NCI-H510A (cell line): ENCODE results near the gene PIP4K2B.
"Not testable (repeated sequence)": the region's sequence is repeated elsewhere in the genome, so short reads cannot be mapped to it uniquely, and the experiment has no call there.

Experiments
- DNase-seq: peaks from one replicate; lab custom pipeline; 2025; lab: John Stamatoyannopoulos, UW

PIP4K2B gene

DNA sequence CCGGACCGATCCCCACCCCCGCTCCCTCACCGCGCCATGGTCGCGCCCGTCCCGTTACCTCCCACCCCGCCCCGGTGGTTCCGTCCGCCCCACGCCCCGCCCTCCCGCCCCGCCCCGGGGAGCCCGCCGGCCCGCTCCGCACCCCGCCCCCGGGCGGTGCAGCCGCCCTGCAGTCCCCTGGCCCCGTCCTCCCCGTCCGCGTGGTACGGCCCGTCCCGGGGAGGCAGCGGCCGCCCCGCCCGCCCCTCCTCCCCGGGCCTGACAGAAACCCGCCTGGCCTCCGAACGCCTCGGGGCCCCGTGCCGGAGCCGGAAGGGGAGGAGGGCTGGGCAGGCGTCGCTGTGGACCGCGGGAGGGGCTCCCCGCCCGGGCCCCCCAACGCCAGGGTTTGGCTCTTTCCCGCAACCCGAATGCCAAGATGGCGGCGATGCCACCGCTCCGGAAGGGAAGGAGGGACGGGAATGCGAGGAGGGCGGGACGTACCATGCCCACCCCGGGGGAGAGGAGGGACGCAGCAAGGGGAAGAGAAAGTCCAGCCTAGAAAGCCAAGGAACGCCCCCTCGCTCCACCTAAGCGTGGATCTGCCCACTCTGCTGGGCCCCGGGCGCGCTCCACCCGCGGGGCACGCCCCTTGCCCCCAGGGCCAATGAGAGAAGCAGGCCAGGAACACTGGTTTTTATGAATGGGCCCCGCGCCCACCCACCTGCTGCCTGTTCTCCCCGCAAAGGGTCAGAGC is at the start of gene PIP4K2B:
TSS of gene PIP4K2B (minus strand) at position 56 of the 736 bp plus-strand sequence. CDS start 132 bp downstream, outside the sequence.
- DNase-seq, result peak; percentile 97

- no peak for DNase-seq
These were observed 49.2 kb upstream of the PIP4K2B start for GRCh38 chr17:38848557-38848891.

- no peak for DNase-seq
These were observed 45.0 kb upstream of the PIP4K2B start for GRCh38 chr17:38844261-38844757.

GRCh38 chr17:38825762-38826247 is 26.4 kb upstream of the PIP4K2B start:
- no peak for DNase-seq

DNA sequence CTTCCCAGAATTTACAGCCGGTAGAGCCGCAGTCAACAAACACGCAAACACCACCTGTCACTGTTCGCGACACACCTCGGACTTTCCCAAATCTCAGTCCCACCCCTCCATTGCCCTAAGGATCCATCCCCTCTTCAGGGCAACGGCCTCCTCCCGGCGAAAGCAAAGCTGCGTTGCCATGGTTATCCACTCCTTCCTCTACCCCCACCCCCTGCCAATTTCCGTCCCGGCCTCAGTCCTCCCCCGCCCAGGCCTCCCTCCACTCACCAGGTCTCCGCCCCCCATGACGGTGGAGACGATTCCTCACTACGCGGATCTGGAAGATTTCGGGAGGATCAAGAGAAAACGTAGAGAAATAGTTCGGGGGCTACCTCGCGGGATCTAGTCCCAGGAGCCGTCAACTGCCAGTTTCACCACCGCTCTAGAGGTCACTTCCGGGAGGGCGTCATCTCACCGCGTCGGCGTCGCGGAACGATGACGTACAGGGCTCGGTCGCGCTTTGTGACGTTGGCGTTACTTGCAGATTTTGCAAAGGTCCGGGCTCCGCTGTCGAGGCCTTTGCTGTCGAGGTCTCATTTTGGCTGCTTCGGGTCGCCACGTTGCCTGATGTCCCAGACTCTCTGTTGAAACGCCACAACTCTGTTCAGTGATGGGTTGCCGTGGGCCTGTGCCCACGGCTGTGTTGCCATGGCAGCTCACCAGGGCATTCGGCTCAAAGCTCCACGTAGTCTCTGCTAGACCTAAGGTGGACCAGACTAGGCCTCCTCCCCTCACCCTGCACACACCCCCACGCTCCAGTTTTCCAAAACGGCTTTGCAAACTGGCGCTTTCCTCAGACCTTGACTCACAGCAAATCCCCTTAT is 25.8 kb upstream of the PIP4K2B start, which contains the start of gene CWC25:
TSS of gene CWC25 (minus strand) at position 423 of the 863 bp plus-strand sequence. CDS start at position 285, 138 bp downstream.
- peak; percentile 73 for DNase-seq

GRCh38 chr17:38815576-38816193 is 16.3 kb upstream of the PIP4K2B start:
- DNase-seq, result no peak

DNA sequence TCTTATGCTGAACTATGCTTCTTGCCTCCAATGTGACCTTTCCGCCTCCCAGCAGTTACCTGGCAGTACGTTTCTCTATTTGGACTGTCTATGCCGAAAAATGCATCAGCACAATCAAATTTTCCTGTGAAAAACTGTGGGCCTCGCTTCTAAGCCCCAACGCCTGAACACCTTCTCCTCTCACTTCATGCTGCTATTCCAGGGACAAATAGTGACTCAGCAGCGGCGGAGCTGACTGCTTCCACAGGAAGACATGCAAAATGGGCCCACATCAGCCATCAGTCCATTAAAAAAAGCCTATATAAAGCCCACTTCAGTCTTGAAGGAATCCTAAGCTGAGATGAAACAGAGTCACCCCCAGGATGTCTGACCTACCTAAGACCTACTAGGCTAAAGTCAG is 10.5 kb upstream of the PIP4K2B start:
- DNase-seq, result no peak

DNA sequence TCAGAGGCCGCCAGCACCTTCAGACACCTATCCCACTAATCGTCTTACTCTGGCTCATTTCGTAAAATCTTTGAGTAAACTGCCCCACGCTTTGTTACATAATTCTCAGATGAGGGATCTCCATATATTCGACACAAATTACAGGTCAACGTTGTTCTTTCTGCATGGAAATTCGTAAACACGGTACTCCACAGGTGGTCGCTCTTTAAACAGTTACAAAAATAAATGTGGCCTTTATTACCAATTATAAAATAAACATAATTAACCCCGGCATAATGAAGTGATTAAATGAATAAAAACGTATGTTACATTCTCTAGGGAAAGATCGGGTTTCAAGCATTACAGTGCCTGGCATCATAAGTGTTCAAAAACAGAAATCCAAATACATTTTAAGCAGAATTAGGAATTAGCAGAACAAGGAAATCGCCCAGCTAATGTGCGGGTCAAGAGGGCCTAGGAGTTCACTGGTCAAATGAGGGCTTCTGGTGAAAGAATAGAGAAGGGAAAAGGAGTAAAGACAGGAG is 943 bp upstream of the PIP4K2B start:
- DNase-seq, result no peak

- peak; percentile 16 for DNase-seq
These were observed 499 bp downstream of the PIP4K2B start for GRCh38 chr17:38798614-38799500.

GRCh38 chr17:38797828-38798227 is 1.5 kb downstream of the PIP4K2B start:
- DNase-seq, result no peak

- DNase-seq, result no peak
These were observed 2.2 kb downstream of the PIP4K2B start for GRCh38 chr17:38797158-38797490.

DNA sequence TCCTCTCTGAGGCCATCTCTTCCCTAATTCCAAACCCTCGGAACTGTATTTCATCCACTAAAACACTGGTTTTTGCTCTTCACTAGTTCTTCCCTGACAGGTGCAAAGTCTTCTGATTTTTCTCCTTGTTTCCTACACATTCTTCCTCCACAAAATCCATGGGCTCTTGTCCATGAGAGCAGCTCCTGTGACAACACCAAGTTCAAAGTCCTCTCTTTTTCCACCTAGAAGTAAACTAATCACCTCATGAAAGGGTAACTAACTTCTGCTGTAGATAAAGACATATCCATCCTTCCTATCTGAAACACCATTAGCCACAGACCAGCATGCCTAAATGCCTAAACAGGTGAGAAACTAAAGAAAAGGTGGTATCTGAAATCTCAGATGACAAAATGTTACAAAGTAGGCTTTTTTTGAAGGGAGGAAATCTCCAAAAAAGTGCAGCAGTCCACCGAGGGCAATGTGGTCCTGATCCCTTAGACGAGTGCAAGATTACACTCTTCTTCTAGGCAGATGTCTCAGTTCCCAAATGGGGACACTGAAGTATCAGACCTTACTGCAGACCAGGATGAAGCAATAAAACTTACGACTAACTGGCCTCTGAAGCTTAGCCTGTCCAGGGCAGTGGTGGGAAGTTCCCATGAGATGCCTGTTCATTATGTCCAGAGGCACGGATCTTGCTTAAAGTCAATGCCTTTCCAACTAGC is 2.8 kb downstream of the PIP4K2B start:
- no peak for DNase-seq

DNA sequence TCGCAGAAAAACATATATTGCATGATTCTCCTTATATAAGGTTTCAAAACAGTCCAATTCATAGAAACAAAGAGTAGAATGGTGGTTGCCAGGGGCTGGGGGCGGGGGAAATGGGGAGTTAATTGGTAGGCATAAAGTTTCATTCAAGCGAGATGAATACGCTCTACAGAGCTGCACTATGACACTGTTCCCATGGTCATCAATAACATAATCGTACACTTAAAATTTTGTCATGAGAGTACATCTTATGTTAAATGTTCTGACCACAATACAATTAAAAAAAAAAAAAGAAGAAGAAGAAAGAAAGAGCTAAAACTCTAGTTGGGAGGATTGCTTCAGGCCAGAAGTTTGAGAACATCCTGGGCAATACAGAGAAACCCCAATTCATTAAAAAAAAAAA is 5.1 kb downstream of the PIP4K2B start:
- no peak for DNase-seq

- DNase-seq, result no peak
These were observed 8.2 kb downstream of the PIP4K2B start for GRCh38 chr17:38791162-38791561.

DNA sequence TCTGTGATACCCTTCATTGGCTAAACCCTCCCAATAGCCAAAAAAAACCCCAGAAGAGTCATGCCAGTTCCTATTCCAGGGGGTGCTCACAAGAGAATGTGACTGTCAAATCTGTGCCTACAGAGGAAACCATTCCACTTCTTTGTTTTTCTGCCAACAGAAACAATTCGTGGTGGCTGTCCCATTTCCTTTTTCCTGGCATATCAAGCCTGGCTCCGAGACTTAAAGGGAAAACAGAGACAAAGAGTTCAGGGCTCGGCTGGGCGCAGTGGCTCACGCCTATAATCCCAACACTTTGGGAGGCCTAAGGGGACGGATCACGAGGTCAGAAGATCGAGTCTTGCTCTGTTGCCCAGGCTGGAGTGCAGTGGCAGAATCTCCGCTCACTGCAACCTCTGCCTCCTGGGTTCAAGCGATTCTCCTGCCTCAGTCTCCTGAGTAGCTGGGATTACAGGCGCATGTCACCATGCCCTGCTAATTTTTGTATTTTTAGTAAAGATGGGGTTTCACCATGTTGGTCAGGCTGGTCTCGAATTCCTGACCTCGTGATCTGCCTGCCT is 9.1 kb downstream of the PIP4K2B start:
- DNase-seq, result not testable (repeated sequence)

- DNase-seq, result no peak
These were observed 10.2 kb downstream of the PIP4K2B start for GRCh38 chr17:38789185-38789584.

DNA sequence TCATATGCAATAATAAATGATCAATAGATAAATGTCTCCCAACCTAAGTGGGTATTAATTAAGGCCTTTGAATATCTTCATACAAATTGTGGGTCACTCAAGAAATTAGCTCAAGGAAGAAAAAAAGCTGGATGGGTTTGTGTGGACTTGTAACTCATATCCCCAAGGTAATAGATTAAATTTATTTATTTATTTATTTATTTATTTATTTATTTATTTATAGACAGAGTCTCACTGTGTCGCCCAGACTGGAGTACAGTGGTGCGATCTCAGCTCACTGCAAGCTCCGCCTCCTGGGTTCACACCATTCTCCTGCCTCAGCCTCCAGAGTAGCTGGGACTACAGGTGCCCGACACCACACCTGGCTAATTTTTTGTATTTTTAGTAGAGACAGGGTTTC is 11.4 kb downstream of the PIP4K2B start:
- not testable (repeated sequence) for DNase-seq

DNA sequence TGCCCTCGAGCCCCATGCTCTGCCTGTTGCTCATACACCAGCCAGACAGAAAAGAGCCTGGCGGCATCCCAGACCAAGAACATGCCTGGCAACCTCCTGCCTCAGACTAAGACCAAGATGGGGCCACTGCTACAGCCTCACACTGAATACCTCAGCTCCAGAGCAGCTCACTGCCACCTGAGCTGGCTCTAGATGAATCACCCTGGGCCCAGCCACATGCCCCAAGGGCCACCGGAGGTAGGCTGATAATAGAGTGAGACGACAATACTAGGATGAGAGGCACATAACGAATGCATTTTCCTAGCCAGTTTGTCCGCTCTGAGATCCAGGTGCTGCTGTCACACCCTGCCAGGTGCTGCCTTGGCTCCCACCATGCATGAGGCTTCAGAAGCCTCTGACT is 13.0 kb downstream of the PIP4K2B start:
- no peak for DNase-seq

- no peak for DNase-seq
These were observed 16.1 kb downstream of the PIP4K2B start for GRCh38 chr17:38783227-38783626.
